Suppressor macrophage treated with lipopolysaccharide for 1 hour (primary cell): Measurements from ENCODE around the gene PNO1.
A peak's percentile ranks its signal among the peaks of the same experiment; 100 is the strongest.
"Not testable (repeated sequence)": the region's sequence is repeated elsewhere in the genome, so short reads cannot be mapped to it uniquely, and the experiment has no call there.

ENCODE experiments used
- DNase-seq, 3 donors: peaks; one replicate each; pipeline ENCODE4 v3.0.0-alpha.2; 2020 to 2022

Gene PNO1

DNA sequence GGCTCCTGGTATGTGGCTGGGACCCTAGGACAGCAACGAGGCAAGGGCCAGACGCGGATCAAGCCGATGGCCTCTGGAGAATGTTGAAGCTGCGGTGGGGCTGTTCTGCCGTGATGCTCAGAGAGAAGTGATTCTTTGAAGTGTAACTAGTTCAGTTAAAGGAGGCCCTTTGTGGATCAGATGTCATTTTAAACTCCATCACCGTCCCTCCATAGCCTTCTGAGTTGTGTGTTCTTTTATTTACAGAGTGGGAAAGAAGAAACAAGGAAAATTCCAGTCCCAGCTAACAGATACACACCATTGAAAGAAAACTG, 403 bp downstream of the PNO1 start:
- no peak for DNase-seq

DNA sequence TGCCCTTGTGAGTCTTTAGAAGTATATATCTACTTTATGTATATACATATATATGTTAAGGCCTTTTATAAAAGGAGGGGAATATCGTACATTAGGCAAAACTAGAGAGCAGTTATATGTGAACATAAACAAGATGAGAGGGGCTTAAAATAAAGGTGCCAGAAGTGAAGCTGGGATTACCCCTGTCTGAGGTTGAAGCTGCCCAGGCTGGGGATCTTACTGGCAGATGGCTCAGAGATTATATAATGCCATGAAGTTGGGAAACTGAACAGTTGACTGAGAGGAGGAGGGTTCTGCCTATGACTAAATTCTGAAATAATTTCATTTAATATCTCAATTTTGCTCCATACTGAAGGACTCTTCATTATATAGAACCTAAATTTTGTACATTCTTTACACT, 6.0 kb downstream of the PNO1 start:
- no peak for DNase-seq

DNA sequence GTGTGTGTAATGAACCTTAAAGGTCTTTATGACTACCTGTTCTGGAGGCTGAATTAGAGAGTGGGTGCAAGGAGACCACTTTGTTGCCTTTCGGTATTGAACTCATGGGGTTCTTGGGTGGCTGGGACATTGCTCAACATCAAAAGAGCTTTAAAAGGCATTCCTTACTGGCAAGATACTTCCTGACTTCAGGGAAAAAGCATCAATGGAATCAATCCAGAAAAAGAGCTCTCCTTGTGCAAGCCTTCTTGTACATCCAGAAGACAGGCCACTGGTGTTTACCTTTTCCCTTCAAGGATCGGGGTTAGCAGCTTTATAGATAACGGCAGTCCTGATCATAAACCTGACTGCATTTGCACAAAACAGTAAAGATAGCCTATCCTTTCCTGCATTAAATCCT, 9.5 kb downstream of the PNO1 start:
- DNase-seq, result no peak

GRCh38 chr2:68169308-68169707, 11.6 kb downstream of the PNO1 start:
- DNase-seq, result no peak

GRCh38 chr2:68171146-68171545, 13.5 kb downstream of the PNO1 start:
- DNase-seq, result no peak

DNA sequence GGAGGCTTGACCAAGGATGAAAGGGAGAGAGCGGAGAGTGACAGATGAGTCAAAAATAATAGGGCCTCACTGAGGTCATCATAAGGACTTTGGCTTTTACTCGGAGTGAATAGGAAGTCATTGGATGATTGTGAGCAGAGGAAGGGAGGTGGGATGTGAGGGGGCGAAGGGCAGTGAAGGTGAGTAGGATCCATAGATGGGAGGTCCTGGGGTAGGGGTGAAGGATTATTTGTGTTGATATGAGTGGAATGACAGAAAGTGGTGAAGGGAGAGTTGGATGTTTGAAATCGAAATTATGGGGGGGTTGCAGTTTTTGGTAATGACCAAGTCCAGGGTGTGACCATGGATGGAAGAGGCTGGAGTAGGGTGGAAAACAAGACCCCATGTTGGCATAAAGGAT, 14.0 kb downstream of the PNO1 start:
- no peak for DNase-seq

DNA sequence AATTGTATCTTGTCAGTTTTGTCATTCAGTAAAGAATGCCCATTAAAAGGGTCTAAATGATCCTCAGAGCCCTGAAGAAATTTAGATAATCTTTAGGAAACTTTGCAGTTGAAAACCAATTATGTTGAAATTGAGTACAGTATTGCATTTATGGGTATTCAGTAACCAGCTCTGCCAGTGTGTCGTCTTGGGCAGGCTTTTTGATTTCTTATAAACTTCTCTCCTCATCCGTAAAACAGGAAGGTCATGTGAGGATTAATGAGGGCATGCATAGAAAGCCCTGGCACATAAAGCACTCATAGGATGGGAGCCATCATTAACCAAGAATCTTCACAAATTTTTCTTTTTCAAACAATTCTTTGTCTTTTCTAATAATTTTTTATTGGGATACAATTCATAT, 14.8 kb downstream of the PNO1 start:
- DNase-seq, result peak in 2 of 3 donors; percentile 16 to 24

- peak; percentile 41 to 67 (median 67) for DNase-seq
These were observed 15.5 kb downstream of the PNO1 start for GRCh38 chr2:68172990-68173700.

DNA sequence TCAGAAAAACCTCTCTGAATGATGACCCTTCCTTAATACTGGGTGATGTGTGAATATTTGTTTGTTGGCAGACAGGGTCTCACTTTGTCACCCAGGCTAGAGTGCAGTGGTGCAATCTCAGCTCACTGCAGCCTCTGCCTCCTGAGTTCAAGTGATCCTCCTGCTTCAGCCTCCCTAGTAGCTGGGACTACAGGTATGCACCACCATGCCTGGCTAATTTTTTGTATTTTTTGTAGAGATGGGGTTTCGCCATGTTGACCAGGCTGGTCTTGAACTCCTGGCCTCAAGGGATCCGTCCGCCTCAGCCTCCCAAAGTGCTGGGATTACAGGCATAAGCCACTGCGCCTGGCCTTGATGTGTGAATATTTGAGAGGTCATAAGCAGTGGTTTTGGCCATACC, 17.5 kb downstream of the PNO1 start:
- not testable (repeated sequence) for DNase-seq

DNA sequence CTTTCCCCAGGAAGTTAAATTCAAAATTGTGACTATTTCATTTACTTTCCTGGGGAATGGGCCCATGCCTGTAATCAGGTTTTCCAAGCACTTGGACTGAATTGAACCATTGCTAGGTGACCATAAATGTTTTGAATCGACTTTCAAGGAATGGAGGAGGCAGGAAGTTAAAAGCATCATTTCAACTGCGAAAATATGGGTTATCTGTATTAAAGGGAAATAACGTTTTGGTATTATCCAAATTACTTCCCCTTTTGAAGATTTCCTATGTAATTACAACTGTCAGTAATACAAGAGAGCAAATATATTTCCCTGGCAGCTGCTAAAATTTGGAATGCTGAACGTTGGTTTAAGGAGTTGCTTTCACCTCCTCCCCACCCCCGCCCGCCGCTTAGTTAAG, 19.0 kb downstream of the PNO1 start:
- peak in 1 of 3 donors; percentile 20 for DNase-seq

DNA sequence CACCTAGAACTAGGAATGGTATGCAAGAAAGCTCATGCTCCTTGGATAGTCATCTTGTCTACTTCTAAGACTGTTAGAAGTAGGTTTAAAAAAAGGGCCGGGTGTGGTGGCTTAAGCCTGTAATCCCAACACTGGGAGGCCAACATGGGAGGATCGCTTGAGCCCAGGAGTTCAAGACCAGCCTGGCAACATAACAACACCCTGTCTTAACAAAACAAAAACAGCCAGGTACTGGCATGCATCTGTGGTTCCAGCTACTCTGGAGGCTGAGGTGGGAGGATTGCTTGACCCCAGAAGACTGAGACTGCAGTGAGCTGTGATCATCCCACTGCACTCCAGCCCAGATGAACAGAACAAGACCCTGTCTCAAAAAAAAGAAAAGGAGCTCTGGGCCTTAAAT, 19.9 kb downstream of the PNO1 start:
- no peak for DNase-seq

DNA sequence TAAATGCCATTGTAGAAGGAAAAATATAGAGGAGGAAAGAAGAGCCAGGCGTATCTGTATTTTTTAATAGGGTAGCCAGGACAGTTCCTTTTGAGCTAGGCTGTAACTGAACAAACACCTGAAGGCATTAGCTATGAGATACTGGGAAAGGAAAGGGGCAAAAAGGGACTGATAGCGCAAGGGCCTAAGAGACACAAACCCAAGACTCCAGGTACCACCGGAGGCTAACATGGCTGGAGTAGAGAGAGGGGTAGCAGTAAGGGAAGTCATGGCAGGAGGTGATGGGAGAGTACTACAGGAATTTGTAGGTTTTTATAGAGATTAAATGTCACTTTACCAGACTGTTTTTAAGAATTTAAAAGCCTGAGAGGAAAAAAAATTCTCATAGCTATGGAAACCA, 20.7 kb downstream of the PNO1 start:
- DNase-seq, result no peak

- no peak for DNase-seq
These were observed 21.4 kb downstream of the PNO1 start for GRCh38 chr2:68178954-68179627.

DNA sequence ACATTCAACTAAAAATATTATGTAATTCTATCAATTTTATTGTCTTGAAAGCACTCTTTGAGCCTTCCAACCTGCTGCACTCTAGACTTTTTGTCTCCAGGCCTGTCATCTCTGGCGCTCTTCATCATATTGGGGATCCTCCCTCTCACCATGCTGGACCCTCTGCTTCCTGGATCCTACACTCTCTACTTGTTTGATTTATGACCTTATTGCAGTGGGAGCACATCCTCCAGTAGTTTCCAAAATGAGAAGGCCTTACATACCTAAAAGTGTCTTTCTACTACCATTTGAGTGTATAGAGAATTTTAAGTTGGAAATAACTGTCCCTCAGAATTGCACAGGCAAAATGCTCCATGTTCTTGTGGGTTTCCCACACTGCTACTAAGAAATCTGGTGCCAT, 25.2 kb downstream of the PNO1 start:
- DNase-seq, result no peak

- DNase-seq, result peak; percentile 77 to 92 (median 78)
These were observed 28.0 kb downstream of the PNO1 start for GRCh38 chr2:68185541-68186164.

- DNase-seq, result no peak
These were observed 29.6 kb downstream of the PNO1 start for GRCh38 chr2:68187329-68187728.

- DNase-seq, result no peak
These were observed 31.1 kb downstream of the PNO1 start for GRCh38 chr2:68188831-68189230.

DNA sequence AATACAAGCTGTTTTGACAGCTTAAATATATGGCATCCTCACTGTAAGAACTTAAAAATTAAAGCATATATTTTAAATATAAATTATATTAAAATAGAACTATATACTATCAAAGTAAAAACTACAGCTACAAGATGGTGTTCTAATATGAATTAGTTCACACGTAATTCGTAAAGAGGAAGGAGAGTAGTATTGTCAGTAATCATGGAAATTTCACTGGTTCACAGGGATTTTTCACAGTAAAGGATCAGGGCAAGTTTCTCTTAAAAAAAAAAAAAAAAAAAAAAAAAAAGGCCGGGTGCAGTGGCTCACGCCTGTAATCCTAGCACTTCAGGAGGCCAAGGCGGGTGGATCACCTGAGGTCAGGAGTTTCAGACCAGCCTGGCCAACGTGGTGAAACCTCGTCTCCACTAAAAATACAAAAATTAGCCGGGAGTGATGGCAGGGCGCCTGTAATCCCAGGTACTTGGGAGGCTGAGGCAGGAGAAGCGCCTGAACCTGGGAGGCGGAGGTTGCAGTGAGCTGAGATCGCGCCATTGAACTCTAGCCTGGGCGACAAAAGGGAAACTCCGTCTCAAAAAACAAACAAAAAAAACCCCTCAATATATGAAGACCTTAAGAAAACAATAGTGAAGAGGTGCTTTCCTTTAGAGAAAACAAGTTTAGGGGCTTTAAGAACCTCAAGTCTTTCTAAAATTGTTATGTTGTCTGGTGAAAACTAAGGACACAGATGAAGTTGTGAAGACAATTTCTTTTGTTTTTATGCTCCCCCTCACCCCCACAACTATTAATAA, 32.5 kb downstream of the PNO1 start:
- DNase-seq, result peak; percentile 24 to 69 (median 62)

GRCh38 chr2:68190991-68191731, 33.5 kb downstream of the PNO1 start:
- peak; percentile 35 to 83 (median 73) for DNase-seq

DNA sequence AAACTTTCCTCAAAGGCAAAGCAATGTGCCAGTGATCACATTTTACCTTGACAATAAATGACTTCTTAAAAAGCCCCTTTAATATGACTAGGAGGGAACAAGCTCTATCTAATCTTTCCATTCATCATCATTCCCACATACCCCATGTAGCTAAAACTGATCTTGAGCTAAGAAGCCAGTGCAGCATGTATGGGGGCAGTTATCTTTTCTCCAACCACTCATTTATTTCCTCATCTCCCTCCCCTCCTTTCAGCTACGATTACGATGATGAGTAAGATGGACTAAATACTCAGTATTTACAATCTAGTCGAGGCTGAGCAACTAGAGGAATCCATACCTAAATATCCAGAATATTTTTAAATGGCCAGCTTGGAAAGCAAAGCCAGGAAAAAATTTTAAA, 35.5 kb downstream of the PNO1 start:
- DNase-seq, result peak in 2 of 3 donors; percentile 20 to 27

DNA sequence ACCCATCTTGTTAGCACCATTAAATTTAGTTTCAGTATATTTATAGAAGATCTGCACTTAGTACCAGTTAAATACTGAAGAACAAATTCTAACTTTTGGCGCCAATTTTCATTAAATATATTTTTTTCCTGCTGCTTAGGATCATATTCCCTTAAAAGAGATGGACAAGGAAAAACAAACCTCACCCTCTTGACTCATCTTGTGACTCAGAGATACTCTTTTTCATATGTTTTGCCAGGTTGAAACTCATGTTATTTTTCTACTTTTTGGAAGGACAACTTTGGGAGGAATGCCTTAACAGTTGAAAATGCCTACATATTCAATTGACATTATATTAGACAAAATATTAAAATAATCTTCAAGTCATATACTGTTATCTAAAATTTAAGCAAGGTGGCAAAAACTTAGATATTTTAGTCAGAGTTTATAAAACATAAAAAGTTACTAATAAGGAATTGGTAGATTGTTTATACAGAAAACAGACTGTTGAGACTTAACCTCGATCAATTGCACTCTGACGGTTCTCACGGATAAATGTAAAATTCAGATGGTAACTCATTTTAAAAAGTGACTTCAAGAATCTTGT, 36.2 kb downstream of the PNO1 start:
- no peak for DNase-seq

GRCh38 chr2:68195096-68195495, 37.4 kb downstream of the PNO1 start:
- DNase-seq, result peak; percentile 14 to 39 (median 34)
